ENCODE measurements around the gene SAPCD1.

SAPCD1 gene

GRCh38 chr6:31758281-31758680 is 4.2 kb upstream of the SAPCD1 start:
- DNase-seq = no peak

GRCh38 chr6:31760790-31761189 is 1.7 kb upstream of the SAPCD1 start:
- no peak for DNase-seq

- no peak for DNase-seq
These were observed 1.1 kb upstream of the SAPCD1 start for GRCh38 chr6:31761343-31761742.

GRCh38 chr6:31762878-31763618 is 592 bp downstream of the SAPCD1 start:
- no peak for DNase-seq

- no peak for DNase-seq
These were observed 1.1 kb downstream of the SAPCD1 start for GRCh38 chr6:31763619-31763940.

- no peak for DNase-seq
These were observed 1.7 kb downstream of the SAPCD1 start for GRCh38 chr6:31764198-31764597.

GRCh38 chr6:31765559-31765909 is 3.1 kb downstream of the SAPCD1 start:
- no peak for DNase-seq

- no peak for DNase-seq
These were observed 3.7 kb downstream of the SAPCD1 start for GRCh38 chr6:31765910-31766794.

GRCh38 chr6:31767096-31767645 is 4.7 kb downstream of the SAPCD1 start:
- no peak for DNase-seq

- DNase-seq = no peak
These were observed 6.2 kb downstream of the SAPCD1 start for GRCh38 chr6:31768363-31769257.

- DNase-seq = peak; percentile 73
These were observed 7.4 kb downstream of the SAPCD1 start for GRCh38 chr6:31769684-31770371.

GRCh38 chr6:31770860-31771259 is 8.4 kb downstream of the SAPCD1 start:
- no peak for DNase-seq

- DNase-seq = no peak
These were observed 9.5 kb downstream of the SAPCD1 start for GRCh38 chr6:31771992-31772358.

- DNase-seq = no peak
These were observed 12.7 kb downstream of the SAPCD1 start for GRCh38 chr6:31775184-31775583.

- no peak for DNase-seq
These were observed 13.4 kb downstream of the SAPCD1 start for GRCh38 chr6:31775633-31776484.

GRCh38 chr6:31776485-31776988 is 14.1 kb downstream of the SAPCD1 start:
- no peak for DNase-seq

GRCh38 chr6:31776989-31777666 is 14.7 kb downstream of the SAPCD1 start, which contains the start of gene VWA7:
TSS of gene VWA7 (minus strand) at chr6:31777328. CDS start at chr6:31776779, 549 bp downstream.
- peak; percentile 58 for DNase-seq

- no peak for DNase-seq
These were observed 15.2 kb downstream of the SAPCD1 start for GRCh38 chr6:31777667-31778050.

- no peak for DNase-seq
These were observed 15.7 kb downstream of the SAPCD1 start for GRCh38 chr6:31778193-31778592.
